Measurements from ENCODE around the gene CEL.

Gene CEL

GRCh38 chr9:133118568-133118967, 56.8 kb downstream of the CEL start:
- DNase-seq (ENCODE audit: insufficient read length, low spot score) (no peak), FAIRE-seq (no peak)
- TF ChIP-seq CTCF (IDR thresholded peaks at IDR 0.05; ENCODE audit: insufficient read depth, missing control alignments) = no peak

GRCh38 chr9:133119103-133119845, 57.5 kb downstream of the CEL start:
- DNase-seq (ENCODE audit: insufficient read length, low spot score) (no peak), FAIRE-seq (no peak)
- TF ChIP-seq CTCF (IDR thresholded peaks at IDR 0.05; ENCODE audit: insufficient read depth, missing control alignments) = no peak

GRCh38 chr9:133119846-133120500, 58.2 kb downstream of the CEL start:
- no peak for FAIRE-seq
- no peak for DNase-seq (ENCODE audit: insufficient read length, low spot score)
- TF ChIP-seq CTCF (IDR thresholded peaks at IDR 0.05; ENCODE audit: insufficient read depth, missing control alignments) = no peak

GRCh38 chr9:133120501-133121197, 58.9 kb downstream of the CEL start:
- DNase-seq (ENCODE audit: insufficient read length, low spot score) (no peak), FAIRE-seq (no peak)
- TF ChIP-seq CTCF (IDR thresholded peaks at IDR 0.05; ENCODE audit: insufficient read depth, missing control alignments) = no peak
